Brain microvascular endothelial cell (primary cell): Measurements from ENCODE around the gene NR1D1.

ENCODE experiments used
- DNase-seq: peaks from one replicate; pipeline ENCODE4 v3.0.0-alpha.2; 2020
- H3K27ac ChIP-seq: fragments of 250-450 bp; sonication (Bioruptor Pico); 2 replicates; pipeline ENCODE4 v1.5.1; 2020; ENCODE audit warnings: mild to moderate bottlenecking, moderate library complexity
- H3K27me3 ChIP-seq: fragments of 250-450 bp; sonication (Bioruptor Pico); replicated peaks from 2 replicates; pipeline ENCODE4 v1.5.1; 2020; ENCODE audit warnings: mild to moderate bottlenecking
- H3K36me3 ChIP-seq: fragments of 250-450 bp; sonication (Bioruptor Pico); replicated peaks from 2 replicates; pipeline ENCODE4 v1.5.1; 2020; ENCODE audit warnings: mild to moderate bottlenecking
- H3K4me3 ChIP-seq: 2 replicates; pipeline ENCODE4 v1.5.1; 2011; ENCODE audit warnings: low read depth, mild to moderate bottlenecking, control low read depth, low read length, moderate library complexity
- CTCF ChIP-seq: IDR thresholded peaks from 2 replicates; pipeline ENCODE4 v1.5.1; 2011; ENCODE audit warnings: low read depth, mild to moderate bottlenecking, moderate library complexity, low read length, control low read depth, inconsistent platforms; ENCODE audit errors: missing control alignments
- in situ Hi-C: cut with HindIII; loops from 2 replicates; pipeline ENCODE4 v1.10.0; 2017; ENCODE audit warnings: low sequenced_read_pairs, low pct_ligation_motif_present

Gene NR1D1

GRCh38 chr17:40072735-40073346 is 27.5 kb downstream of the NR1D1 start:
- no peak for DNase-seq
- in situ Hi-C loops, result no loop called here
- peaks cover 4% of the 10 kb centered on the region for H3K36me3 ChIP-seq
- TF ChIP-seq CTCF, result no peak
- H3K27me3 ChIP-seq, result no peaks in the 10 kb centered on the region
- no peak overlapping the region for H3K27ac ChIP-seq
- H3K4me3 ChIP-seq, result no peak overlapping the region

- Histone ChIP-seq H3K27ac (no peak overlapping the region), H3K36me3 (peaks cover 4% of the 10 kb centered on the region), H3K4me3 (no peak overlapping the region), H3K27me3 (no peaks in the 10 kb centered on the region)
- in situ Hi-C loops, result no loop called here
- DNase-seq, result no peak
- TF ChIP-seq CTCF, result no peak
Measured at GRCh38 chr17:40072040-40072734, 28.2 kb downstream of the NR1D1 start.

GRCh38 chr17:40071313-40072039 is 28.9 kb downstream of the NR1D1 start:
- TF ChIP-seq CTCF, result no peak
- no peaks in the 10 kb centered on the region for H3K27me3 ChIP-seq
- in situ Hi-C loops, result no loop called here
- H3K36me3 ChIP-seq, result peaks cover 4% of the 10 kb centered on the region
- no peak for DNase-seq
- no peak overlapping the region for H3K4me3 ChIP-seq
- H3K27ac ChIP-seq, result no peak overlapping the region

- no peak for DNase-seq
- no peak overlapping the region for H3K27ac ChIP-seq
- TF ChIP-seq CTCF, result no peak
- no peak overlapping the region for H3K4me3 ChIP-seq
- in situ Hi-C loops, result no loop called here
- peaks cover 4% of the 10 kb centered on the region for H3K36me3 ChIP-seq
- H3K27me3 ChIP-seq, result no peaks in the 10 kb centered on the region
Measured at GRCh38 chr17:40070709-40071312, 29.6 kb downstream of the NR1D1 start.

- peak; percentile 57 for TF ChIP-seq CTCF
- no peak overlapping the region for H3K27ac ChIP-seq
- in situ Hi-C loops, result no loop called here
- peaks cover 4% of the 10 kb centered on the region for H3K36me3 ChIP-seq
- DNase-seq, result peak; percentile 39
- no peak overlapping the region for H3K4me3 ChIP-seq
- no peaks in the 10 kb centered on the region for H3K27me3 ChIP-seq
Measured at GRCh38 chr17:40069751-40070708, 30.4 kb downstream of the NR1D1 start.
